Transverse colon (tissue), 4 donors: ENCODE measurements around the gene BFSP2.

Experiments
- POLR2A ChIP-seq: fragments of 450-650 bp; IDR thresholded peaks from one replicate; pipeline ENCODE4 v1.6.1; 2016; ENCODE audit warnings: antibody characterized with exemption, mild to moderate bottlenecking, moderate library complexity
- POLR2AphosphoS5 ChIP-seq, 3 donors: sonication (generic); formaldehyde crosslinking; IDR thresholded peaks; one replicate each; pipeline ENCODE4 v1.6.1; 2016; ENCODE audit warnings: antibody characterized with exemption in 3 of 3
- TF ChIP-seq, protein P1 (sequence below), 5 experiments: fragments of 200-600 bp in 3 of 5; fragments of 450-650 bp in 2 of 5; sonication (generic) in 3 of 5; IDR thresholded peaks; 1 replicate in 2 of 5; 2 replicates in 3 of 5; pipeline ENCODE4 v1.5.1; 2016 to 2017; ENCODE audit warnings: antibody characterized with exemption in 5 of 5, inconsistent platforms in 3 of 5, mild to moderate bottlenecking in 2 of 5, moderate library complexity in 1 of 5

DNA sequence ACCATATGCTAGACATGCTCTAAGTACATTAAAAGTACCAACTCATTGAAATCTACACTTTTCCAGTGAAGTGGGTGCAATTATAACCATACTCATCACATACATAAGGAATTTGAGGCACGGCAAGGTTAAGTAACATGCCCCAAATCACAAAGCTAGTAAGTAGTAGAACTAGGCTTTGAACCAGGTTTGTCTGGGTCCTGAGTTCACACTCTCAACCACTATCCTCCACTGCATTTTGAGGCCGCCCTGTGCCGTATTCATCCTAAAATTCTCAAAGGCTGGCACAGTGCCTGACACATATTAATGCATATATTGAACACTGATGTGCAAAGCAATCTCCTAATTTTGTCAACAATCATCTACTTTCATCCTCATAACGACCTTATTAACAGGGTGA lies 104.9 kb downstream of the BFSP2 start:
- TF ChIP-seq, protein P1, sequence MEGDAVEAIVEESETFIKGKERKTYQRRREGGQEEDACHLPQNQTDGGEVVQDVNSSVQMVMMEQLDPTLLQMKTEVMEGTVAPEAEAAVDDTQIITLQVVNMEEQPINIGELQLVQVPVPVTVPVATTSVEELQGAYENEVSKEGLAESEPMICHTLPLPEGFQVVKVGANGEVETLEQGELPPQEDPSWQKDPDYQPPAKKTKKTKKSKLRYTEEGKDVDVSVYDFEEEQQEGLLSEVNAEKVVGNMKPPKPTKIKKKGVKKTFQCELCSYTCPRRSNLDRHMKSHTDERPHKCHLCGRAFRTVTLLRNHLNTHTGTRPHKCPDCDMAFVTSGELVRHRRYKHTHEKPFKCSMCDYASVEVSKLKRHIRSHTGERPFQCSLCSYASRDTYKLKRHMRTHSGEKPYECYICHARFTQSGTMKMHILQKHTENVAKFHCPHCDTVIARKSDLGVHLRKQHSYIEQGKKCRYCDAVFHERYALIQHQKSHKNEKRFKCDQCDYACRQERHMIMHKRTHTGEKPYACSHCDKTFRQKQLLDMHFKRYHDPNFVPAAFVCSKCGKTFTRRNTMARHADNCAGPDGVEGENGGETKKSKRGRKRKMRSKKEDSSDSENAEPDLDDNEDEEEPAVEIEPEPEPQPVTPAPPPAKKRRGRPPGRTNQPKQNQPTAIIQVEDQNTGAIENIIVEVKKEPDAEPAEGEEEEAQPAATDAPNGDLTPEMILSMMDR (IDR thresholded peaks at IDR 0.05): no peak
- TF ChIP-seq POLR2A (no peak), POLR2AphosphoS5 (IDR thresholded peaks at IDR 0.05) (no peak)
